Kidney epithelial cell (primary cell): Measurements from ENCODE around the gene TBX4. TPM values are rescaled to one million over a fixed set of nuclear protein-coding genes. Genes with fewer than 3 reads are reported as not detected.

Experiments used
- DNase-seq: peaks from one replicate; pipeline ENCODE4 v3.0.0-alpha.2; 2010; ENCODE audit warnings: low read depth
- H3K27me3 ChIP-seq: 2 replicates; pipeline ENCODE4 v1.6.0; 2011; ENCODE audit warnings: low read length; ENCODE audit not compliant: control insufficient read depth, insufficient read depth
- H3K36me3 ChIP-seq: 2 replicates; pipeline ENCODE4 v1.5.1; 2011; ENCODE audit warnings: low read length; ENCODE audit not compliant: control insufficient read depth, insufficient read depth
- H3K4me3 ChIP-seq: 2 replicates; pipeline ENCODE4 v1.5.1; 2011; ENCODE audit warnings: low read depth, mild to moderate bottlenecking, control low read depth, low read length
- total RNA-seq: library from RNA; depleted of rRNA; stranded (reverse); fragments of >200 nt; gene quantifications from 2 replicates; pipeline ENCODE4 v1.2.3, GENCODE V29; 2015
- TF ChIP-seq, protein P1 (sequence below): IDR thresholded peaks from 2 replicates; pipeline ENCODE4 v1.5.1; 2011; ENCODE audit warnings: mild to moderate bottlenecking, moderate library complexity, low read length, control low read depth, inconsistent platforms; ENCODE audit not compliant: insufficient read depth, poor library complexity, severe bottlenecking

Gene TBX4
- total RNA-seq, 1 donor from 2014 or later, result not detected

- TF ChIP-seq, protein P1, sequence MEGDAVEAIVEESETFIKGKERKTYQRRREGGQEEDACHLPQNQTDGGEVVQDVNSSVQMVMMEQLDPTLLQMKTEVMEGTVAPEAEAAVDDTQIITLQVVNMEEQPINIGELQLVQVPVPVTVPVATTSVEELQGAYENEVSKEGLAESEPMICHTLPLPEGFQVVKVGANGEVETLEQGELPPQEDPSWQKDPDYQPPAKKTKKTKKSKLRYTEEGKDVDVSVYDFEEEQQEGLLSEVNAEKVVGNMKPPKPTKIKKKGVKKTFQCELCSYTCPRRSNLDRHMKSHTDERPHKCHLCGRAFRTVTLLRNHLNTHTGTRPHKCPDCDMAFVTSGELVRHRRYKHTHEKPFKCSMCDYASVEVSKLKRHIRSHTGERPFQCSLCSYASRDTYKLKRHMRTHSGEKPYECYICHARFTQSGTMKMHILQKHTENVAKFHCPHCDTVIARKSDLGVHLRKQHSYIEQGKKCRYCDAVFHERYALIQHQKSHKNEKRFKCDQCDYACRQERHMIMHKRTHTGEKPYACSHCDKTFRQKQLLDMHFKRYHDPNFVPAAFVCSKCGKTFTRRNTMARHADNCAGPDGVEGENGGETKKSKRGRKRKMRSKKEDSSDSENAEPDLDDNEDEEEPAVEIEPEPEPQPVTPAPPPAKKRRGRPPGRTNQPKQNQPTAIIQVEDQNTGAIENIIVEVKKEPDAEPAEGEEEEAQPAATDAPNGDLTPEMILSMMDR, result no peak
- H3K4me3 ChIP-seq, result no peak overlapping the region
- peaks cover 84% of the 10 kb centered on the region for H3K27me3 ChIP-seq
- no peaks in the 10 kb centered on the region for H3K36me3 ChIP-seq
- no peak for DNase-seq
These were observed 9.9 kb downstream of the TBX4 start for GRCh38 chr17:61461967-61462718.

DNA sequence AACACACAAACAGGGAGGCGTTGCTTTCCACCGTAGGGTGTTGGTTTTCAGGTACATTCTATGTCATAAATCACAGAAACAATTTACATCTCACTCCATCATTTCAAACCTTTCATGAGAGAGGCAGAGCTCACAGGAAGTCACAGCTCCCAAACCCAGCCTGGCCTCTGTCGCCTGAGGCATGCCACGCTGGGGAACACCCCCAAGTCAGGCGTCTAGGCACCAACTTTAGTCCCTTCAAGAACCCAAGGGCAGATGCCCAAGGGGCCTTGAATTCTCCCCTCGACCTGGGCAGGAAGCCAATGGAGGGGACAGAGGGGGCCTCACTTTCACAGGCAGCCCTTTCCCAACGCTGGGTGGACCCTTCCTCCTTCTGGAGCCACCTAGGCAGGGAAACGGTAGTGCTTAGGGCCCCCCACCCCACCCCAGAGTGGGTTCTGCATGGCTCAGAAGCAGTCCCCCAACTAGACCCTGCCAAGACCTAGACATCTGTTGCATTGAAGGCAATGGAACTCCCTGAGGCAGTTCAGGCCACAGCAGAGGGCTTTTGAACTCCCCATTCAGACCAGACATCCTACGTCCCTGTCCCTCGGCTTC, 10.6 kb downstream of the TBX4 start:
- DNase-seq, result no peak
- Histone ChIP-seq H3K36me3 (no peaks in the 10 kb centered on the region), H3K27me3 (peaks cover 77% of the 10 kb centered on the region), H3K4me3 (no peak overlapping the region)
- TF ChIP-seq, protein P1, result no peak

GRCh38 chr17:61463316-61464129, 11.3 kb downstream of the TBX4 start:
- H3K4me3 ChIP-seq, result no peak overlapping the region
- H3K27me3 ChIP-seq, result peaks cover 70% of the 10 kb centered on the region
- no peaks in the 10 kb centered on the region for H3K36me3 ChIP-seq
- TF ChIP-seq, protein P1, result peak; percentile 1
- DNase-seq, result no peak

GRCh38 chr17:61464130-61464842, 12.1 kb downstream of the TBX4 start:
- no peak for DNase-seq
- TF ChIP-seq, protein P1, result no peak
- no peaks in the 10 kb centered on the region for H3K36me3 ChIP-seq
- H3K4me3 ChIP-seq, result no peak overlapping the region
- H3K27me3 ChIP-seq, result peaks cover 62% of the 10 kb centered on the region

DNA sequence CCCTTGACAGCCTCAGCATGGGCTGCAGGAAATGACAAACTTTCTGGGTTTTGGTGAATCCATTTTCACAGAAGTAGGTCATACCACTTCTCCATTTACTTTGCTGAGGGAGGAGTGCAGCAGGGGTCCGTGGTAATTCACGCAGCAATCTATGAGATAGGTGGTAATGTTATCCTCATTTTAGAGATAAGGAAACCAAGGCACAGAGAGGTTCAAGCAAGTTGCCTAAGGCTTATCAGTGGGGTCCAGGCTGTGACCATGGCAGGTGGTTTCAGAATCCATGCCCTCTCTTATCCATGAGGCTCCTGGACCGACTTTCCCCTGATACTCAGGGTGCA, 12.6 kb downstream of the TBX4 start:
- no peaks in the 10 kb centered on the region for H3K36me3 ChIP-seq
- DNase-seq, result no peak
- H3K27me3 ChIP-seq, result peaks cover 59% of the 10 kb centered on the region
- TF ChIP-seq, protein P1, result no peak
- no peak overlapping the region for H3K4me3 ChIP-seq
